Lower lobe of right lung (tissue), 2 donors: ENCODE data around the gene AOPEP. TPM values are rescaled to one million over a fixed set of nuclear protein-coding genes. Genes with fewer than 3 reads are reported as not detected.
A peak's percentile ranks its signal among the peaks of the same experiment; 100 is the strongest.
"Not testable (repeated sequence)": the region's sequence is repeated elsewhere in the genome, so short reads cannot be mapped to it uniquely, and the experiment has no call there.

Experiments used
- ATAC-seq, 2 donors: fragments of 200-7000 bp; cut with Tn5 transposase; one replicate each; pipeline ENCODE4 v1.9.1; 2020 to 2022; ENCODE audit warnings: mild to moderate bottlenecking in 2 of 2, moderate library complexity in 2 of 2
- DNase-seq: peaks from one replicate; pipeline ENCODE4 v3.0.0-alpha.2; 2020
- H3K27ac ChIP-seq: fragments of 200-600 bp; one replicate; pipeline ENCODE4 v1.8.0; 2022
- H3K27me3 ChIP-seq: fragments of 200-600 bp; one replicate; pipeline ENCODE4 v1.8.0; 2022; ENCODE audit warnings: low read depth
- H3K36me3 ChIP-seq: fragments of 200-600 bp; one replicate; pipeline ENCODE4 v1.8.0; 2022; ENCODE audit warnings: mild to moderate bottlenecking
- H3K4me1 ChIP-seq: fragments of 200-600 bp; one replicate; pipeline ENCODE4 v1.8.0; 2022
- H3K4me3 ChIP-seq: fragments of 200-600 bp; one replicate; pipeline ENCODE4 v1.8.0; 2022; ENCODE audit warnings: mild to moderate bottlenecking
- H3K9me3 ChIP-seq: fragments of 200-600 bp; one replicate; pipeline ENCODE4 v1.8.0; 2022
- CTCF ChIP-seq: fragments of 200-600 bp; IDR thresholded peaks from one replicate; pipeline ENCODE4 v1.8.0; 2022; ENCODE audit warnings: antibody characterized with exemption, mild to moderate bottlenecking
- intact Hi-C: fragments of 100-400 bp; cut with DNase I; formaldehyde crosslinking; loops from one replicate; pipeline ENCODE4 v1.11.0; 2022
- total RNA-seq: library from RNA; stranded (reverse); fragmentation: NEBNext Ultra II Directional; extraction: Animal tissue kit (Norgen Biotek cat#: 25700); gene quantifications from one replicate; pipeline ENCODE4 v1.2.1, GENCODE V29; 2021
- donor health status: DM: no; HTN: yes; CAD: no; lungs with severe emphysema.

The AOPEP gene
- total RNA-seq, 1 donor from 2014 or later, result 63.7 TPM

GRCh38 chr9:94938384-94938783 is 211.9 kb downstream of the AOPEP start:
- ATAC-seq (no peak), DNase-seq (no peak)
- Histone ChIP-seq H3K4me3 (no peak overlapping the region), H3K9me3 (no peaks in the 10 kb centered on the region), H3K36me3 (no peaks in the 10 kb centered on the region), H3K27me3 (no peaks in the 10 kb centered on the region), H3K4me1 (peaks cover 29% of the 10 kb centered on the region), H3K27ac (no peak overlapping the region)
- intact Hi-C loops, result no loop called here
- no peak for TF ChIP-seq CTCF

- H3K4me3 ChIP-seq, H3K9me3 ChIP-seq, H3K27me3 ChIP-seq, intact Hi-C loops, H3K36me3 ChIP-seq, ATAC-seq, DNase-seq: not testable (repeated sequence)
- H3K4me1 ChIP-seq, result peaks cover 29% of the 10 kb centered on the region
- H3K27ac ChIP-seq, result peak overlapping the region; percentile 25
These were observed 213.8 kb downstream of the AOPEP start for GRCh38 chr9:94940296-94940695.

GRCh38 chr9:94941211-94941875 is 214.8 kb downstream of the AOPEP start:
- H3K4me1 ChIP-seq, result peaks cover 29% of the 10 kb centered on the region
- peak; percentile 59 to 75 for ATAC-seq
- no peak for DNase-seq
- no peaks in the 10 kb centered on the region for H3K27me3 ChIP-seq
- TF ChIP-seq CTCF, result no peak
- H3K4me3 ChIP-seq, result no peak overlapping the region
- H3K36me3 ChIP-seq, result no peaks in the 10 kb centered on the region
- intact Hi-C loops, result no loop called here
- peak overlapping the region; percentile 25 for H3K27ac ChIP-seq
- H3K9me3 ChIP-seq, result no peaks in the 10 kb centered on the region

- Histone ChIP-seq H3K27me3 (no peaks in the 10 kb centered on the region), H3K27ac (no peak overlapping the region), H3K4me3 (no peak overlapping the region), H3K4me1 (peaks cover 17% of the 10 kb centered on the region), H3K36me3 (no peaks in the 10 kb centered on the region), H3K9me3 (no peaks in the 10 kb centered on the region)
- intact Hi-C loops, result no loop called here
- no peak for DNase-seq
- ATAC-seq, result no peak
- no peak for TF ChIP-seq CTCF
These were observed 218.1 kb downstream of the AOPEP start for GRCh38 chr9:94944626-94945025.

- no peaks in the 10 kb centered on the region for H3K9me3 ChIP-seq
- ATAC-seq (peak; percentile 26 to 28), DNase-seq (no peak)
- no peak overlapping the region for H3K27ac ChIP-seq
- peaks cover 21% of the 10 kb centered on the region for H3K4me1 ChIP-seq
- H3K36me3 ChIP-seq, result no peaks in the 10 kb centered on the region
- TF ChIP-seq CTCF, result no peak
- H3K27me3 ChIP-seq, result no peaks in the 10 kb centered on the region
- no peak overlapping the region for H3K4me3 ChIP-seq
- intact Hi-C loops, result no loop called here
These were observed 219.0 kb downstream of the AOPEP start for GRCh38 chr9:94945197-94946144.

- intact Hi-C loops, result no loop called here
- Histone ChIP-seq H3K27ac (no peak overlapping the region), H3K4me3 (no peak overlapping the region), H3K36me3 (no peaks in the 10 kb centered on the region), H3K27me3 (no peaks in the 10 kb centered on the region), H3K4me1 (peaks cover 21% of the 10 kb centered on the region), H3K9me3 (no peaks in the 10 kb centered on the region)
- no peak for ATAC-seq
- no peak for TF ChIP-seq CTCF
- no peak for DNase-seq
These were observed 219.8 kb downstream of the AOPEP start for GRCh38 chr9:94946256-94946655.
